GM12878 (cell line): Measurements from ENCODE around the gene SHB. TPM values are rescaled to one million over a fixed set of nuclear protein-coding genes. Genes with fewer than 3 reads are reported as not detected.

Source experiments
- BACH1 ChIP-seq: fragments of 450-650 bp; IDR thresholded peaks from 2 replicates; pipeline ENCODE4 v1.6.1; 2017; ENCODE audit warnings: mild to moderate bottlenecking, borderline replicate concordance
- BHLHE40 ChIP-seq, 2 experiments: fragments of 450-650 bp in 1 of 2; IDR thresholded peaks; 2 replicates each; pipeline ENCODE4 v1.6.1; 2011 to 2017; ENCODE audit warnings: low read depth in 2 of 2, borderline replicate concordance in 1 of 2, improper control_type of control experiment in 1 of 2, low read length in 1 of 2, mild to moderate bottlenecking in 1 of 2
- POU2F2 ChIP-seq: IDR thresholded peaks from 3 replicates; pipeline ENCODE4 v1.6.1; 2011; ENCODE audit warnings: low read depth, mild to moderate bottlenecking, low read length, borderline replicate concordance
- ZNF217 ChIP-seq: fragments of 450-650 bp; IDR thresholded peaks from 2 replicates; pipeline ENCODE4 v1.6.1; 2017; ENCODE audit warnings: antibody characterized with exemption, mild to moderate bottlenecking
- polyA plus RNA-seq, 11 experiments: library from polyadenylated mRNA; depleted of rRNA in 4 of 11; unstranded in 6 of 11; stranded (reverse) in 5 of 11; fragments of >200 nt; fragmentation: Nextera tagmentation in 4 of 11; fragmentation: Illumina TruSeq in 1 of 11; extraction: Ambion mirVana in 4 of 11; extraction: Trizol in 1 of 11; gene quantifications; 1 replicate in 1 of 11; 2 replicates in 10 of 11; pipeline versions ENCODE4 v1.2.1 to v1.2.3, GENCODE V29; 2011 to 2016; ENCODE audit warnings: inconsistent platforms in 2 of 11, missing spikeins in 2 of 11, low read depth in 1 of 11
- total RNA-seq, 4 experiments: library from RNA; depleted of rRNA in 3 of 4; stranded (reverse); fragments of >200 nt in 3 of 4; fragmentation: Illumina TruSeq in 1 of 4; extraction: Trizol in 1 of 4; gene quantifications; 2 replicates each; pipeline versions ENCODE4 v1.2.1 to v1.2.3, GENCODE V29; 2013 to 2021
- TF ChIP-seq, protein P1 (sequence below): fragments of 450-650 bp; IDR thresholded peaks from 2 replicates; pipeline ENCODE4 v1.6.1; 2017; ENCODE audit warnings: mild to moderate bottlenecking, moderate library complexity
- TF ChIP-seq, protein P2 (sequence below): IDR thresholded peaks from 2 replicates; pipeline ENCODE4 v1.6.1; 2012; ENCODE audit warnings: low read depth, low read length, improper control_type of control experiment

Gene SHB
- total and polyA plus RNA-seq, 10 of the 15 experiments (the other 5 are each of a cell fraction or from before 2014, with no cell fraction given) = 0.29 to 6.2 (median 1.3) TPM

DNA sequence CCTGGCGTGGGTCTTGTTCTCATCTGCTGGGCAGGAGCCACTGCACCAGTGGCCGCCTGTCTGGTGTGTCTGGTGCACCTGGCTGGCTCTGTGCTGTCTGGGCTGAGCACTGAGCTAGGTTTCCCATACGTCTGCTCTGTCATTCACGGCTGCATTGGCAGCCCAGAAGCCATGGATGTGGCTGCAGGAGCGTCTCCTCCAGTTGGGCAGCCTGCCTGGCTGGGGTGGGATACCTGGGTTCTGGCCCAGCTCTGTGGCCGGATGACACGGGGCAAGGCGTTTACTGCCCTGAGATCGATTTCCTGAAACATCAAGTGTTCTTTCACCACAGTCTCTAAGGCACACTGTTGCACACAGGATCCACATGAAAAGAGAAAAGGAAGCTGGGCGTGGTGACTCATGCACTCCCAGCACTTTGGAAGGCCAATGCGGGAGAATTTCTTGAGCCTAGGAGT, 139.6 kb downstream of the SHB start (continued):
- TF ChIP-seq, protein P1, sequence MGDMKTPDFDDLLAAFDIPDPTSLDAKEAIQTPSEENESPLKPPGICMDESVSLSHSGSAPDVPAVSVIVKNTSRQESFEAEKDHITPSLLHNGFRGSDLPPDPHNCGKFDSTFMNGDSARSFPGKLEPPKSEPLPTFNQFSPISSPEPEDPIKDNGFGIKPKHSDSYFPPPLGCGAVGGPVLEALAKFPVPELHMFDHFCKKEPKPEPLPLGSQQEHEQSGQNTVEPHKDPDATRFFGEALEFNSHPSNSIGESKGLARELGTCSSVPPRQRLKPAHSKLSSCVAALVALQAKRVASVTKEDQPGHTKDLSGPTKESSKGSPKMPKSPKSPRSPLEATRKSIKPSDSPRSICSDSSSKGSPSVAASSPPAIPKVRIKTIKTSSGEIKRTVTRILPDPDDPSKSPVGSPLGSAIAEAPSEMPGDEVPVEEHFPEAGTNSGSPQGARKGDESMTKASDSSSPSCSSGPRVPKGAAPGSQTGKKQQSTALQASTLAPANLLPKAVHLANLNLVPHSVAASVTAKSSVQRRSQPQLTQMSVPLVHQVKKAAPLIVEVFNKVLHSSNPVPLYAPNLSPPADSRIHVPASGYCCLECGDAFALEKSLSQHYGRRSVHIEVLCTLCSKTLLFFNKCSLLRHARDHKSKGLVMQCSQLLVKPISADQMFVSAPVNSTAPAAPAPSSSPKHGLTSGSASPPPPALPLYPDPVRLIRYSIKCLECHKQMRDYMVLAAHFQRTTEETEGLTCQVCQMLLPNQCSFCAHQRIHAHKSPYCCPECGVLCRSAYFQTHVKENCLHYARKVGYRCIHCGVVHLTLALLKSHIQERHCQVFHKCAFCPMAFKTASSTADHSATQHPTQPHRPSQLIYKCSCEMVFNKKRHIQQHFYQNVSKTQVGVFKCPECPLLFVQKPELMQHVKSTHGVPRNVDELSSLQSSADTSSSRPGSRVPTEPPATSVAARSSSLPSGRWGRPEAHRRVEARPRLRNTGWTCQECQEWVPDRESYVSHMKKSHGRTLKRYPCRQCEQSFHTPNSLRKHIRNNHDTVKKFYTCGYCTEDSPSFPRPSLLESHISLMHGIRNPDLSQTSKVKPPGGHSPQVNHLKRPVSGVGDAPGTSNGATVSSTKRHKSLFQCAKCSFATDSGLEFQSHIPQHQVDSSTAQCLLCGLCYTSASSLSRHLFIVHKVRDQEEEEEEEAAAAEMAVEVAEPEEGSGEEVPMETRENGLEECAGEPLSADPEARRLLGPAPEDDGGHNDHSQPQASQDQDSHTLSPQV = no peak
- TF ChIP-seq BHLHE40 (IDR thresholded peaks at IDR 0.05; ENCODE audit: borderline replicate concordance in 1 of 2, low read depth in 2 of 2, low read length in 1 of 2) (no peak), ZNF217 (no peak), POU2F2 (no peak), BACH1 (no peak)
- TF ChIP-seq, protein P2, sequence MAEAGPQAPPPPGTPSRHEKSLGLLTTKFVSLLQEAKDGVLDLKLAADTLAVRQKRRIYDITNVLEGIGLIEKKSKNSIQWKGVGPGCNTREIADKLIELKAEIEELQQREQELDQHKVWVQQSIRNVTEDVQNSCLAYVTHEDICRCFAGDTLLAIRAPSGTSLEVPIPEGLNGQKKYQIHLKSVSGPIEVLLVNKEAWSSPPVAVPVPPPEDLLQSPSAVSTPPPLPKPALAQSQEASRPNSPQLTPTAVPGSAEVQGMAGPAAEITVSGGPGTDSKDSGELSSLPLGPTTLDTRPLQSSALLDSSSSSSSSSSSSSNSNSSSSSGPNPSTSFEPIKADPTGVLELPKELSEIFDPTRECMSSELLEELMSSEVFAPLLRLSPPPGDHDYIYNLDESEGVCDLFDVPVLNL = no peak
- TF ChIP-seq, all 136 proteins: peak for 0
